SK-N-SH treated with all-trans-retinoic acid at 6 μM for 48 hours (cell line): ENCODE data around the gene PLA2G3.

Experiments used
- OSR1 ChIP-seq: fragments of 250-450 bp; sonication (Bioruptor Pico); IDR thresholded peaks from 2 replicates; pipeline ENCODE4 v1.8.0; 2022; ENCODE audit warnings: moderate library complexity, mild to moderate bottlenecking, inconsistent platforms
- SNAI2 ChIP-seq: fragments of 250-450 bp; sonication (Bioruptor Pico); IDR thresholded peaks from 2 replicates; pipeline ENCODE4 v1.5.0; 2020; ENCODE audit warnings: mild to moderate bottlenecking, moderate library complexity
- TCF4 ChIP-seq: fragments of 250-450 bp; sonication (Bioruptor Pico); IDR thresholded peaks from 2 replicates; pipeline ENCODE4 v1.8.0; 2021; ENCODE audit warnings: mild to moderate bottlenecking, moderate library complexity, borderline replicate concordance
- ZFP30 ChIP-seq: fragments of 450-650 bp; formaldehyde crosslinking; IDR thresholded peaks from 2 replicates; pipeline ENCODE4 v1.5.0; 2022; ENCODE audit warnings: mild to moderate bottlenecking, moderate library complexity
- TF ChIP-seq, protein P1 (sequence below): fragments of 250-450 bp; sonication (Bioruptor Pico); IDR thresholded peaks from 2 replicates; pipeline ENCODE4 v1.8.0; 2020; ENCODE audit warnings: mild to moderate bottlenecking, moderate library complexity, borderline replicate concordance

DNA sequence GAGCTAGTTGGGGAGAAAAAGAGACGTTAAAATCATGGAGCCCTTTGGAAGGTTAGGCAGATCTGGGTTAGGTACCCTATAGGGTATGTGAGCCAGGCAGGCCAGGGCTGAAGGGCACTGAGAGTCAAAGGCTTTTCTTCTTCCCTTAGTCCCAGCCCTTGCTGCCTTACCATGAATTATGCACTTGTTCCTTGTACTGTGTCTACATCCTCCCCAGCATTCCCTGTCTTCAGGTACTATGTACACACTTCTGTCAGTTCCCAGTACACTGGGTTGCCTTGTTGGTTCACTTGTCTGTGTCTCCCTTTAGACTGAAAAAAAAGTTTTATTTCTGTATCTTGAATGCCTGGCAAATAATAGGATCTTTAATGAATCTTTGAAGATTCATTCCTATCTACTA lies 36.6 kb upstream of the PLA2G3 start:
- TF ChIP-seq ZFP30 (no peak), TCF4 (CRISPR knock-in tag) (no peak), SNAI2 (CRISPR knock-in tag) (no peak), OSR1 (CRISPR knock-in tag) (no peak)
- TF ChIP-seq, protein P1, sequence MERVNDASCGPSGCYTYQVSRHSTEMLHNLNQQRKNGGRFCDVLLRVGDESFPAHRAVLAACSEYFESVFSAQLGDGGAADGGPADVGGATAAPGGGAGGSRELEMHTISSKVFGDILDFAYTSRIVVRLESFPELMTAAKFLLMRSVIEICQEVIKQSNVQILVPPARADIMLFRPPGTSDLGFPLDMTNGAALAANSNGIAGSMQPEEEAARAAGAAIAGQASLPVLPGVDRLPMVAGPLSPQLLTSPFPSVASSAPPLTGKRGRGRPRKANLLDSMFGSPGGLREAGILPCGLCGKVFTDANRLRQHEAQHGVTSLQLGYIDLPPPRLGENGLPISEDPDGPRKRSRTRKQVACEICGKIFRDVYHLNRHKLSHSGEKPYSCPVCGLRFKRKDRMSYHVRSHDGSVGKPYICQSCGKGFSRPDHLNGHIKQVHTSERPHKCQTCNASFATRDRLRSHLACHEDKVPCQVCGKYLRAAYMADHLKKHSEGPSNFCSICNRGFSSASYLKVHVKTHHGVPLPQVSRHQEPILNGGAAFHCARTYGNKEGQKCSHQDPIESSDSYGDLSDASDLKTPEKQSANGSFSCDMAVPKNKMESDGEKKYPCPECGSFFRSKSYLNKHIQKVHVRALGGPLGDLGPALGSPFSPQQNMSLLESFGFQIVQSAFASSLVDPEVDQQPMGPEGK (CRISPR knock-in tag) = no peak
